H1 (cell line): ENCODE measurements around the gene IGSF11. TPM values are rescaled to one million over a fixed set of nuclear protein-coding genes. Genes with fewer than 3 reads are reported as not detected.

ENCODE experiments used
- CTCF ChIA-PET: fragments of 300-600 bp; sonication (Branson Sonifier 250); formaldehyde crosslinking; loops from one replicate; lab custom pipeline; 2021; ENCODE audit not compliant: partially characterized antibody; lab: Charles Lee
- POLR2A ChIA-PET: fragments of 300-600 bp; sonication (Branson Sonifier 250); formaldehyde crosslinking; loops from one replicate; lab custom pipeline; 2021; ENCODE audit warnings: inconsistent platforms; ENCODE audit not compliant: partially characterized antibody; lab: Charles Lee
- DNase-seq, 2 experiments: peaks; one replicate each; pipeline versions ENCODE4 v3.0.0 to v3.0.0-alpha.2; 2010 to 2022; ENCODE audit warnings: low spot score in 2 of 2, low read depth in 1 of 2, mixed read lengths in 1 of 2
- FAIRE-seq: peaks from 2 replicates; lab custom pipeline; 2011; peaks lifted over from hg19 to GRCh38; lab: Jason Lieb, UNC
- H2AFZ ChIP-seq: 2 replicates; pipeline ENCODE4 v1.8.1; 2012; ENCODE audit warnings: low read length, inconsistent platforms
- H2AK5ac ChIP-seq: 2 replicates; pipeline ENCODE4 v1.6.1; 2013; ENCODE audit warnings: low read depth, low read length
- H2BK120ac ChIP-seq: replicated peaks from 2 replicates; pipeline ENCODE3; 2013; ENCODE audit warnings: low read depth, low read length, inconsistent platforms
- H2BK12ac ChIP-seq: 2 replicates; pipeline ENCODE4 v1.6.1; 2013; ENCODE audit warnings: low read depth, low read length
- H2BK15ac ChIP-seq: 2 replicates; pipeline ENCODE4 v1.6.1; 2013; ENCODE audit warnings: low read length
- H2BK20ac ChIP-seq: 2 replicates; pipeline ENCODE4 v1.6.1; 2013; ENCODE audit warnings: low read length
- H2BK5ac ChIP-seq: 2 replicates; pipeline ENCODE4 v1.6.1; 2013; ENCODE audit warnings: low read depth, low read length
- H3K14ac ChIP-seq: 2 replicates; pipeline ENCODE4 v1.6.1; 2013; ENCODE audit warnings: inconsistent platforms; ENCODE audit not compliant: insufficient read length
- H3K18ac ChIP-seq: 2 replicates; pipeline ENCODE4 v1.6.1; 2013; ENCODE audit warnings: low read length; ENCODE audit errors: extremely low read depth
- H3K23ac ChIP-seq: 2 replicates; pipeline ENCODE4 v1.6.1; 2013; ENCODE audit warnings: inconsistent platforms; ENCODE audit not compliant: insufficient read length
- H3K23me2 ChIP-seq: 2 replicates; pipeline ENCODE4 v1.6.1; 2013; ENCODE audit warnings: low read depth, low read length
- H3K27ac ChIP-seq: 2 replicates; pipeline ENCODE4 v1.6.1; 2011; ENCODE audit warnings: low read depth, low read length, inconsistent platforms
- H3K27me3 ChIP-seq, 4 experiments: replicated peaks in 1 of 4; 1 replicate in 1 of 4; 2 replicates in 3 of 4; pipeline versions ENCODE4 v1.6.1 to v1.8.1; 2011 to 2013; ENCODE audit warnings: low read length in 3 of 4, mild to moderate bottlenecking in 3 of 4, inconsistent platforms in 2 of 4, mixed read lengths in 2 of 4, moderate library complexity in 1 of 4; ENCODE audit not compliant: control insufficient read depth in 3 of 4, insufficient read depth in 3 of 4; ENCODE audit errors: extremely low read depth in 1 of 4
- H3K36me3 ChIP-seq, 4 experiments: 2 replicates each; pipeline versions ENCODE4 v1.6.1 to v1.8.1; 2011 to 2013; ENCODE audit warnings: mild to moderate bottlenecking in 4 of 4, low read length in 3 of 4, moderate library complexity in 2 of 4, control low read depth in 1 of 4, inconsistent platforms in 1 of 4; ENCODE audit not compliant: insufficient read depth in 4 of 4, control insufficient read depth in 2 of 4
- H3K4ac ChIP-seq: replicated peaks from 2 replicates; pipeline ENCODE3; 2013; ENCODE audit warnings: low read length, low read depth, mixed read lengths, inconsistent platforms; ENCODE audit not compliant: insufficient read length
- H3K4me1 ChIP-seq, 4 experiments: replicated peaks in 1 of 4; 1 replicate in 1 of 4; 2 replicates in 3 of 4; pipeline versions ENCODE4 v1.6.1 to v1.8.1; 2011 to 2013; ENCODE audit warnings: low read length in 3 of 4, inconsistent platforms in 2 of 4, mixed read lengths in 1 of 4; ENCODE audit not compliant: insufficient read depth in 4 of 4, control insufficient read depth in 3 of 4
- H3K4me2 ChIP-seq, 2 experiments: 2 replicates each; pipeline versions ENCODE4 v1.6.1 to v1.8.1; 2011 to 2013; ENCODE audit warnings: low read depth in 2 of 2, low read length in 2 of 2, control low read depth in 1 of 2, inconsistent platforms in 1 of 2, mild to moderate bottlenecking in 1 of 2; ENCODE audit not compliant: insufficient read depth in 1 of 2
- H3K4me3 ChIP-seq, 4 experiments: fragments of 200-600, 300-600 bp in 1 of 4; sonication (generic), shearing (Covaris generic), sonication (Bioruptor Twin) in 1 of 4; 2 replicates each; pipeline versions ENCODE4 v1.5.1 to v1.8.1; 2011 to 2016; ENCODE audit warnings: low read length in 4 of 4, low read depth in 3 of 4, control low read depth in 2 of 4, inconsistent platforms in 2 of 4, mild to moderate bottlenecking in 2 of 4, mixed read lengths in 1 of 4, moderate library complexity in 1 of 4; ENCODE audit not compliant: insufficient read depth in 2 of 4; ENCODE audit errors: extremely low read depth in 1 of 4
- H3K56ac ChIP-seq: replicated peaks from 2 replicates; pipeline ENCODE3; 2013; ENCODE audit warnings: low read depth, mild to moderate bottlenecking, mixed read lengths, low read length, inconsistent platforms; ENCODE audit not compliant: insufficient read length
- H3K79me1 ChIP-seq: 2 replicates; pipeline ENCODE4 v1.6.1; 2013; ENCODE audit warnings: low read depth, low read length, control low read depth
- H3K79me2 ChIP-seq, 2 experiments: 2 replicates each; pipeline versions ENCODE4 v1.6.1 to v1.8.1; 2012 to 2013; ENCODE audit warnings: low read length in 2 of 2, mild to moderate bottlenecking in 2 of 2, inconsistent platforms in 1 of 2; ENCODE audit not compliant: insufficient read depth in 2 of 2, control insufficient read depth in 1 of 2
- H3K9ac ChIP-seq, 4 experiments: replicated peaks in 1 of 4; 1 replicate in 1 of 4; 2 replicates in 3 of 4; pipeline versions ENCODE4 v1.6.1 to v1.8.1; 2011 to 2013; ENCODE audit warnings: low read depth in 3 of 4, low read length in 3 of 4, control low read depth in 2 of 4, mild to moderate bottlenecking in 2 of 4, moderate library complexity in 2 of 4, inconsistent platforms in 1 of 4; ENCODE audit errors: extremely low read depth in 1 of 4
- H3K9me3 ChIP-seq, 2 experiments: 2 replicates each; pipeline versions ENCODE4 v1.6.1 to v1.8.1; 2012 to 2013; ENCODE audit warnings: mild to moderate bottlenecking in 2 of 2, moderate library complexity in 2 of 2, control low read depth in 1 of 2, inconsistent platforms in 1 of 2, low read depth in 1 of 2, low read length in 1 of 2, mixed read lengths in 1 of 2; ENCODE audit not compliant: insufficient read depth in 2 of 2
- H4K20me1 ChIP-seq, 2 experiments: replicated peaks in 1 of 2; 2 replicates each; pipeline versions ENCODE3 to v1.8.1; 2011 to 2013; ENCODE audit warnings: inconsistent platforms in 2 of 2, low read length in 2 of 2, mild to moderate bottlenecking in 1 of 2; ENCODE audit not compliant: insufficient read depth in 2 of 2, control insufficient read depth in 1 of 2
- H4K5ac ChIP-seq: 2 replicates; pipeline ENCODE4 v1.6.1; 2013; ENCODE audit warnings: low read length, low read depth, mixed read lengths, inconsistent platforms; ENCODE audit not compliant: insufficient read length
- H4K8ac ChIP-seq: 2 replicates; pipeline ENCODE4 v1.8.0; 2013; ENCODE audit warnings: mild to moderate bottlenecking, moderate library complexity, low read length, inconsistent platforms; ENCODE audit not compliant: insufficient read depth; ENCODE audit errors: extremely low read depth
- H4K91ac ChIP-seq: replicated peaks from 2 replicates; pipeline ENCODE3; 2013; ENCODE audit warnings: low read length, mixed read lengths, inconsistent platforms; ENCODE audit not compliant: insufficient read length
- RAD21 ChIP-seq, 2 experiments: IDR thresholded peaks in 1 of 2; conservative IDR thresholded peaks in 1 of 2; 2 replicates each; pipeline ENCODE4 v1.6.1; 2011; ENCODE audit warnings: low read depth in 2 of 2, low read length in 2 of 2, improper control_type of control experiment in 1 of 2, inconsistent platforms in 1 of 2, mild to moderate bottlenecking in 1 of 2, moderate library complexity in 1 of 2
- WGBS, 2 experiments: shearing (Covaris generic) in 1 of 2; methylation state at CpG; one replicate each; pipeline versions ENCODE4 v1.1.6 to v1.1.7; 2013 to 2015; ENCODE audit warnings: low lambda C conversion rate in 2 of 2, mixed read lengths in 2 of 2, inconsistent platforms in 1 of 2, low coverage in 1 of 2, missing lambda C conversion rate in 1 of 2; ENCODE audit not compliant: insufficient replicate concordance in 2 of 2, insufficient coverage in 1 of 2, insufficient read length in 1 of 2; ENCODE audit errors: extremely low coverage in 1 of 2, missing lambda C conversion rate in 1 of 2; 5-methylcytosine and 5-hydroxymethylcytosine counted together
- polyA plus RNA-seq, 7 experiments: library from polyadenylated mRNA; depleted of rRNA in 3 of 7; stranded (reverse) in 5 of 7; unstranded in 2 of 7; fragments of >200 nt in 5 of 7; fragments of 200-250 nt in 2 of 7; gene quantifications; 1 replicate in 5 of 7; 2 replicates in 1 of 7; 4 replicates in 1 of 7; pipeline versions ENCODE4 v1.2.1 to v1.2.3, GENCODE V29; 2011 to 2013; ENCODE audit warnings: missing spikeins in 2 of 7, mixed read lengths in 2 of 7
- total RNA-seq: library from RNA; stranded (reverse); fragmentation: NEBNext Ultra II Directional; extraction: Animal tissue kit (Norgen Biotek cat#: 25700); gene quantifications from 2 replicates; pipeline ENCODE4 v1.2.1, GENCODE V29; 2021
- TF ChIP-seq, protein P1 (sequence below), 3 experiments: IDR thresholded peaks; 1 replicate in 2 of 3; 2 replicates in 1 of 3; pipeline versions ENCODE4 v1.5.1 to v1.6.1; 2011; ENCODE audit warnings: low read length in 3 of 3, mild to moderate bottlenecking in 3 of 3, inconsistent platforms in 2 of 3, low read depth in 1 of 3, moderate library complexity in 1 of 3; ENCODE audit not compliant: insufficient read depth in 1 of 3; ENCODE audit errors: control extremely low read depth in 1 of 3

The IGSF11 gene
- total and polyA plus RNA-seq, 2 of the 8 experiments (the other 6 are each of a cell fraction or from before 2014, with no cell fraction given) = 1.1 to 4.1 TPM

GRCh38 chr3:118945834-118946233 is 88.8 kb downstream of the IGSF11 start:
- Histone ChIP-seq H3K23me2 (no peaks in the 10 kb centered on the region), H4K8ac (no peak overlapping the region), H2BK15ac (no peak overlapping the region), H3K56ac (no peak overlapping the region), H4K5ac (no peak overlapping the region), H3K79me2 (no peaks in the 10 kb centered on the region), H4K20me1 (no peaks in the 10 kb centered on the region), H3K4me3 (no peak overlapping the region), H3K4me2 (no peak overlapping the region), H3K9me3 (no peaks in the 10 kb centered on the region)
- no peak for FAIRE-seq
- POLR2A ChIA-PET = no interaction called here
- TF ChIP-seq, protein P1, sequence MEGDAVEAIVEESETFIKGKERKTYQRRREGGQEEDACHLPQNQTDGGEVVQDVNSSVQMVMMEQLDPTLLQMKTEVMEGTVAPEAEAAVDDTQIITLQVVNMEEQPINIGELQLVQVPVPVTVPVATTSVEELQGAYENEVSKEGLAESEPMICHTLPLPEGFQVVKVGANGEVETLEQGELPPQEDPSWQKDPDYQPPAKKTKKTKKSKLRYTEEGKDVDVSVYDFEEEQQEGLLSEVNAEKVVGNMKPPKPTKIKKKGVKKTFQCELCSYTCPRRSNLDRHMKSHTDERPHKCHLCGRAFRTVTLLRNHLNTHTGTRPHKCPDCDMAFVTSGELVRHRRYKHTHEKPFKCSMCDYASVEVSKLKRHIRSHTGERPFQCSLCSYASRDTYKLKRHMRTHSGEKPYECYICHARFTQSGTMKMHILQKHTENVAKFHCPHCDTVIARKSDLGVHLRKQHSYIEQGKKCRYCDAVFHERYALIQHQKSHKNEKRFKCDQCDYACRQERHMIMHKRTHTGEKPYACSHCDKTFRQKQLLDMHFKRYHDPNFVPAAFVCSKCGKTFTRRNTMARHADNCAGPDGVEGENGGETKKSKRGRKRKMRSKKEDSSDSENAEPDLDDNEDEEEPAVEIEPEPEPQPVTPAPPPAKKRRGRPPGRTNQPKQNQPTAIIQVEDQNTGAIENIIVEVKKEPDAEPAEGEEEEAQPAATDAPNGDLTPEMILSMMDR (IDR thresholded peaks at IDR 0.05; ENCODE audit: control extremely low read depth in 1 of 3, insufficient read depth in 1 of 3, low read depth in 1 of 3, low read length in 3 of 3) = no peak
- TF ChIP-seq RAD21 (IDR thresholded peaks at IDR 0.05 in 1 of 2, conservative IDR thresholded peaks at IDR 0.05 in 1 of 2; ENCODE audit: low read depth in 2 of 2, low read length in 2 of 2) = peak in 1 of 2 experiments; percentile 17; a peak in 1 of 4 replicates
- TF ChIP-seq, all 59 proteins: peak for 1
- no peak overlapping the region for H2BK12ac ChIP-seq
- no peak overlapping the region for H2BK20ac ChIP-seq
- no peak overlapping the region for H3K27ac ChIP-seq
- H3K79me1 ChIP-seq = no peaks in the 10 kb centered on the region
- no peak overlapping the region for H2AK5ac ChIP-seq
- no peak overlapping the region for H3K4ac ChIP-seq
- no peak overlapping the region for H4K91ac ChIP-seq
- no peaks in the 10 kb centered on the region for H3K4me1 ChIP-seq
- no peaks in the 10 kb centered on the region for H3K36me3 ChIP-seq
- H2AFZ ChIP-seq = no peak overlapping the region
- DNase-seq = no peak
- H3K23ac ChIP-seq = no peak overlapping the region
- CTCF ChIA-PET = no interaction called here
- H3K9ac ChIP-seq = no peak overlapping the region
- no peak overlapping the region for H3K18ac ChIP-seq
- H2BK5ac ChIP-seq = no peak overlapping the region
- H3K14ac ChIP-seq = no peak overlapping the region
- no peaks in the 10 kb centered on the region for H3K27me3 ChIP-seq
- no peak overlapping the region for H2BK120ac ChIP-seq
- 92% methylated on average over 4 of the region's 4 CpGs; no CpG with 5 or more reads in 1 of the 2 experiments for WGBS, 2 experiments
